Esophagus muscularis mucosa (tissue), 4 donors: Measurements from ENCODE around the gene MS4A5.

Experiments used
- EP300 ChIP-seq: sonication (generic); formaldehyde crosslinking; IDR thresholded peaks from one replicate; pipeline ENCODE4 v1.6.1; 2017; ENCODE audit warnings: antibody characterized with exemption
- POLR2A ChIP-seq: fragments of 450-650 bp; IDR thresholded peaks from one replicate; pipeline ENCODE4 v1.6.1; 2017; ENCODE audit warnings: antibody characterized with exemption, moderate library complexity, mild to moderate bottlenecking, low read depth
- TF ChIP-seq, protein P1 (sequence below), 3 experiments: fragments of 200-600 bp in 2 of 3; fragments of 450-650 bp in 1 of 3; sonication (generic) in 2 of 3; IDR thresholded peaks; one replicate each; pipeline ENCODE4 v1.5.1; 2017 to 2019; ENCODE audit warnings: antibody characterized with exemption in 3 of 3, mild to moderate bottlenecking in 2 of 3, moderate library complexity in 1 of 3

DNA sequence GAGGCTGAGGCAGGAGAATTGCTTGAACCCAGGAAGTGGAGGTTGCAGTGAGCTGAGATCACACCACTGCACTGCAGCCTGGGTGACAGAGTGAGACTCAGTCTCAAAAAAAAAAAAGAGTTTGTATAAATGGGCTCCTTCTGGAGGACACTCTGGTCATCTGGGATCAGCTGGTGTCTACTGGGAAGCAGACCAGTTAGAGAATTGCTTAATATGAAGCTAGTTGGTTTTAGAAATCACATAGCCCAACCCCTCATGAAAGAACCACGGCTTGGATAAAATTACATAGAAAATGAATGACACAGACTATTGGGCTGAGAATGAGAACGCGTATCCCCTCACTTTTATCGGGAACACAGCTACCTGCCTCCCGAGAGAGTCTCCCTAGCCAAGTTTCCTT, 36.4 kb upstream of the MS4A5 start:
- TF ChIP-seq, protein P1, sequence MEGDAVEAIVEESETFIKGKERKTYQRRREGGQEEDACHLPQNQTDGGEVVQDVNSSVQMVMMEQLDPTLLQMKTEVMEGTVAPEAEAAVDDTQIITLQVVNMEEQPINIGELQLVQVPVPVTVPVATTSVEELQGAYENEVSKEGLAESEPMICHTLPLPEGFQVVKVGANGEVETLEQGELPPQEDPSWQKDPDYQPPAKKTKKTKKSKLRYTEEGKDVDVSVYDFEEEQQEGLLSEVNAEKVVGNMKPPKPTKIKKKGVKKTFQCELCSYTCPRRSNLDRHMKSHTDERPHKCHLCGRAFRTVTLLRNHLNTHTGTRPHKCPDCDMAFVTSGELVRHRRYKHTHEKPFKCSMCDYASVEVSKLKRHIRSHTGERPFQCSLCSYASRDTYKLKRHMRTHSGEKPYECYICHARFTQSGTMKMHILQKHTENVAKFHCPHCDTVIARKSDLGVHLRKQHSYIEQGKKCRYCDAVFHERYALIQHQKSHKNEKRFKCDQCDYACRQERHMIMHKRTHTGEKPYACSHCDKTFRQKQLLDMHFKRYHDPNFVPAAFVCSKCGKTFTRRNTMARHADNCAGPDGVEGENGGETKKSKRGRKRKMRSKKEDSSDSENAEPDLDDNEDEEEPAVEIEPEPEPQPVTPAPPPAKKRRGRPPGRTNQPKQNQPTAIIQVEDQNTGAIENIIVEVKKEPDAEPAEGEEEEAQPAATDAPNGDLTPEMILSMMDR (IDR thresholded peaks at IDR 0.05): no peak
- no peak for TF ChIP-seq POLR2A
- TF ChIP-seq EP300: no peak
